ENCODE results near the gene ST6GAL1. TPM values are rescaled to one million over a fixed set of nuclear protein-coding genes. Genes with fewer than 3 reads are reported as not detected.

ST6GAL1 gene
- total and polyA plus RNA-seq, 2 experiments from 2014 or later = 17.6 to 65.1 TPM

DNA sequence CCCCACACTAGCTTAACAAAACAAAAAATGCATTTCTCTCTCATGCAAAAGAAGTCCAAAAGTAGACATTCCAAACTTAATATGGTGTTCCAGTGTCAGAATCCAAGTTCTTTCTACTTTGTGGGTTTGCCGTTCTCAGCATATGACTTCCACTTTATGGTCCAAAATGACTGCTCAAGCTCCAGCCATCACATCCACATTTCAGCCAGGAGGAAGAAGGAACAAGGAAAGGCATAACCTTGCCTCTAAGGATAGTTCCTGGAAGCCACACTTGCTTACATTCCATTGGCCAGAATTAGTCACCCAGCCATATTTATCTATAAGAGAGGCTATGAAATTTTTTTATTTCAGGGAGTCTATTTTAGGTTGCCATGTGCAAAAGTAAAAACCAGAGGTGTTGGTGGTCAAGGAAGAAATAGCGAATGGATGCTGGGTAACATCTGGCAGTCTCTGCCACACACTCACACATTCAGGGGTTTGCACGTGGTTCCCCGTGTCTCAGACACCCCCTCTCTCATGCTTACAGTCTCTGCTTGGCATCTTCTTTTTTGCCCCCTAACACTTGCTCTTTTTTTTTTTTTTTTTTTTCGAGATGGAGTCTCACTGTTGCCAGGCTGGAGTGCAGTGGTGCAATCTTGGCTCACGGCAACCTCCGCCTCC is 139.7 kb downstream of the ST6GAL1 start:
- no peak overlapping the region; the same call in 1 of the 2 replicates for H3K27ac Mint-ChIP-seq
- TF ChIP-seq, protein P1, sequence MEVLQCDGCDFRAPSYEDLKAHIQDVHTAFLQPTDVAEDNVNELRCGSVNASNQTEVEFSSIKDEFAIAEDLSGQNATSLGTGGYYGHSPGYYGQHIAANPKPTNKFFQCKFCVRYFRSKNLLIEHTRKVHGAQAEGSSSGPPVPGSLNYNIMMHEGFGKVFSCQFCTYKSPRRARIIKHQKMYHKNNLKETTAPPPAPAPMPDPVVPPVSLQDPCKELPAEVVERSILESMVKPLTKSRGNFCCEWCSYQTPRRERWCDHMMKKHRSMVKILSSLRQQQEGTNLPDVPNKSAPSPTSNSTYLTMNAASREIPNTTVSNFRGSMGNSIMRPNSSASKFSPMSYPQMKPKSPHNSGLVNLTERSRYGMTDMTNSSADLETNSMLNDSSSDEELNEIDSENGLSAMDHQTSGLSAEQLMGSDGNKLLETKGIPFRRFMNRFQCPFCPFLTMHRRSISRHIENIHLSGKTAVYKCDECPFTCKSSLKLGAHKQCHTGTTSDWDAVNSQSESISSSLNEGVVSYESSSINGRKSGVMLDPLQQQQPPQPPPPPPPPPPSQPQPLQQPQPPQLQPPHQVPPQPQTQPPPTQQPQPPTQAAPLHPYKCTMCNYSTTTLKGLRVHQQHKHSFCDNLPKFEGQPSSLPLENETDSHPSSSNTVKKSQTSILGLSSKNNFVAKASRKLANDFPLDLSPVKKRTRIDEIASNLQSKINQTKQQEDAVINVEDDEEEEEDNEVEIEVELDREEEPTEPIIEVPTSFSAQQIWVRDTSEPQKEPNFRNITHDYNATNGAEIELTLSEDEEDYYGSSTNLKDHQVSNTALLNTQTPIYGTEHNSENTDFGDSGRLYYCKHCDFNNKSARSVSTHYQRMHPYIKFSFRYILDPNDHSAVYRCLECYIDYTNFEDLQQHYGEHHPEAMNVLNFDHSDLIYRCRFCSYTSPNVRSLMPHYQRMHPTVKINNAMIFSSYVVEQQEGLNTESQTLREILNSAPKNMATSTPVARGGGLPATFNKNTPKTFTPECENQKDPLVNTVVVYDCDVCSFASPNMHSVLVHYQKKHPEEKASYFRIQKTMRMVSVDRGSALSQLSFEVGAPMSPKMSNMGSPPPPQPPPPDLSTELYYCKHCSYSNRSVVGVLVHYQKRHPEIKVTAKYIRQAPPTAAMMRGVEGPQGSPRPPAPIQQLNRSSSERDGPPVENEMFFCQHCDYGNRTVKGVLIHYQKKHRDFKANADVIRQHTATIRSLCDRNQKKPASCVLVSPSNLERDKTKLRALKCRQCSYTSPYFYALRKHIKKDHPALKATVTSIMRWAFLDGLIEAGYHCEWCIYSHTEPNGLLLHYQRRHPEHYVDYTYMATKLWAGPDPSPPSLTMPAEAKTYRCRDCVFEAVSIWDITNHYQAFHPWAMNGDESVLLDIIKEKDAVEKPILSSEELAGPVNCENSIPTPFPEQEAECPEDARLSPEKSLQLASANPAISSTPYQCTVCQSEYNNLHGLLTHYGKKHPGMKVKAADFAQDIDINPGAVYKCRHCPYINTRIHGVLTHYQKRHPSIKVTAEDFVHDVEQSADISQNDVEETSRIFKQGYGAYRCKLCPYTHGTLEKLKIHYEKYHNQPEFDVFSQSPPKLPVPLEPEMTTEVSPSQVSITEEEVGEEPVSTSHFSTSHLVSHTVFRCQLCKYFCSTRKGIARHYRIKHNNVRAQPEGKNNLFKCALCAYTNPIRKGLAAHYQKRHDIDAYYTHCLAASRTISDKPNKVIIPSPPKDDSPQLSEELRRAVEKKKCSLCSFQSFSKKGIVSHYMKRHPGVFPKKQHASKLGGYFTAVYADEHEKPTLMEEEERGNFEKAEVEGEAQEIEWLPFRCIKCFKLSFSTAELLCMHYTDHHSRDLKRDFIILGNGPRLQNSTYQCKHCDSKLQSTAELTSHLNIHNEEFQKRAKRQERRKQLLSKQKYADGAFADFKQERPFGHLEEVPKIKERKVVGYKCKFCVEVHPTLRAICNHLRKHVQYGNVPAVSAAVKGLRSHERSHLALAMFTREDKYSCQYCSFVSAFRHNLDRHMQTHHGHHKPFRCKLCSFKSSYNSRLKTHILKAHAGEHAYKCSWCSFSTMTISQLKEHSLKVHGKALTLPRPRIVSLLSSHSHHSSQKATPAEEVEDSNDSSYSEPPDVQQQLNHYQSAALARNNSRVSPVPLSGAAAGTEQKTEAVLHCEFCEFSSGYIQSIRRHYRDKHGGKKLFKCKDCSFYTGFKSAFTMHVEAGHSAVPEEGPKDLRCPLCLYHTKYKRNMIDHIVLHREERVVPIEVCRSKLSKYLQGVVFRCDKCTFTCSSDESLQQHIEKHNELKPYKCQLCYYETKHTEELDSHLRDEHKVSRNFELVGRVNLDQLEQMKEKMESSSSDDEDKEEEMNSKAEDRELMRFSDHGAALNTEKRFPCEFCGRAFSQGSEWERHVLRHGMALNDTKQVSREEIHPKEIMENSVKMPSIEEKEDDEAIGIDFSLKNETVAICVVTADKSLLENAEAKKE (CRISPR knock-in tag; IDR thresholded peaks at IDR 0.05) = no peak
- TF ChIP-seq CREB1 (CRISPR knock-in tag; IDR thresholded peaks at IDR 0.05; ENCODE audit: low read depth) = no peak
- TF ChIP-seq, protein P2, sequence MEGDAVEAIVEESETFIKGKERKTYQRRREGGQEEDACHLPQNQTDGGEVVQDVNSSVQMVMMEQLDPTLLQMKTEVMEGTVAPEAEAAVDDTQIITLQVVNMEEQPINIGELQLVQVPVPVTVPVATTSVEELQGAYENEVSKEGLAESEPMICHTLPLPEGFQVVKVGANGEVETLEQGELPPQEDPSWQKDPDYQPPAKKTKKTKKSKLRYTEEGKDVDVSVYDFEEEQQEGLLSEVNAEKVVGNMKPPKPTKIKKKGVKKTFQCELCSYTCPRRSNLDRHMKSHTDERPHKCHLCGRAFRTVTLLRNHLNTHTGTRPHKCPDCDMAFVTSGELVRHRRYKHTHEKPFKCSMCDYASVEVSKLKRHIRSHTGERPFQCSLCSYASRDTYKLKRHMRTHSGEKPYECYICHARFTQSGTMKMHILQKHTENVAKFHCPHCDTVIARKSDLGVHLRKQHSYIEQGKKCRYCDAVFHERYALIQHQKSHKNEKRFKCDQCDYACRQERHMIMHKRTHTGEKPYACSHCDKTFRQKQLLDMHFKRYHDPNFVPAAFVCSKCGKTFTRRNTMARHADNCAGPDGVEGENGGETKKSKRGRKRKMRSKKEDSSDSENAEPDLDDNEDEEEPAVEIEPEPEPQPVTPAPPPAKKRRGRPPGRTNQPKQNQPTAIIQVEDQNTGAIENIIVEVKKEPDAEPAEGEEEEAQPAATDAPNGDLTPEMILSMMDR (conservative IDR thresholded peaks at IDR 0.05; ENCODE audit: low read depth in 2 of 2) = no peak
- TF ChIP-seq JUNB (IDR thresholded peaks at IDR 0.05; ENCODE audit: unreplicated experiment) = no peak
- TF ChIP-seq ZNF114 (CRISPR knock-in tag; IDR thresholded peaks at IDR 0.05) = no peak
- TF ChIP-seq, protein P3, sequence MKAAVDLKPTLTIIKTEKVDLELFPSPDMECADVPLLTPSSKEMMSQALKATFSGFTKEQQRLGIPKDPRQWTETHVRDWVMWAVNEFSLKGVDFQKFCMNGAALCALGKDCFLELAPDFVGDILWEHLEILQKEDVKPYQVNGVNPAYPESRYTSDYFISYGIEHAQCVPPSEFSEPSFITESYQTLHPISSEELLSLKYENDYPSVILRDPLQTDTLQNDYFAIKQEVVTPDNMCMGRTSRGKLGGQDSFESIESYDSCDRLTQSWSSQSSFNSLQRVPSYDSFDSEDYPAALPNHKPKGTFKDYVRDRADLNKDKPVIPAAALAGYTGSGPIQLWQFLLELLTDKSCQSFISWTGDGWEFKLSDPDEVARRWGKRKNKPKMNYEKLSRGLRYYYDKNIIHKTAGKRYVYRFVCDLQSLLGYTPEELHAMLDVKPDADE (IDR thresholded peaks at IDR 0.05) = no peak
- no peak for TF ChIP-seq EZH2phosphoT487 (IDR thresholded peaks at IDR 0.05; ENCODE audit: unreplicated experiment)
- TF ChIP-seq ZNF331 (CRISPR knock-in tag; IDR thresholded peaks at IDR 0.05; ENCODE audit: low read depth) = no peak
- TF ChIP-seq STAT1 (IDR thresholded peaks at IDR 0.05; ENCODE audit: unreplicated experiment) = no peak
- TF ChIP-seq NANOG (IDR thresholded peaks at IDR 0.05; ENCODE audit: borderline replicate concordance) = no peak
- no peak for TF ChIP-seq EZH2 (IDR thresholded peaks at IDR 0.05; ENCODE audit: low read depth, unreplicated experiment)
- TF ChIP-seq POLR2AphosphoS5 (IDR thresholded peaks at IDR 0.05; ENCODE audit: low read depth) = no peak
- Histone ChIP-seq H3K36me3 (ENCODE audit: insufficient read depth) (peaks cover 4% of the 10 kb centered on the region), H3F3A (replicated peaks; ENCODE audit: low read depth) (peaks cover 2% of the 10 kb centered on the region; the same call in 1 of the 2 replicates), H3K79me2 (replicated peaks; ENCODE audit: insufficient read depth) (no peaks in the 10 kb centered on the region), H4K20me1 (replicated peaks; ENCODE audit: insufficient read depth) (peaks cover 2% of the 10 kb centered on the region), H3K4me2 (no peak overlapping the region), H3K27ac (ENCODE audit: low read depth) (no peak overlapping the region), H3K9me2 (ENCODE audit: insufficient read depth) (no peaks in the 10 kb centered on the region), H3K4me1 (ENCODE audit: insufficient read depth) (peaks cover 13% of the 10 kb centered on the region; the same call in 1 of the 2 replicates), H2AFZ (no peak overlapping the region), H3K4me3 (no peak overlapping the region), H3K27me3 (ENCODE audit: insufficient read depth) (no peaks in the 10 kb centered on the region)
- no peaks in the 10 kb centered on the region; the same call in 2 of the 3 replicates for H3K9me3 Mint-ChIP-seq
- H3K27me3 Mint-ChIP-seq (ENCODE audit: insufficient read depth, low read depth, poor library complexity) = peaks cover 9% of the 10 kb centered on the region
- no peak overlapping the region for H3K4me3 Mint-ChIP-seq
- ATAC-seq (no peak), DNase-seq (ENCODE audit: low spot score) (no peak)
- peaks cover 56% of the 10 kb centered on the region for H3K36me3 Mint-ChIP-seq (ENCODE audit: low read depth)
- peaks cover 22% of the 10 kb centered on the region; the same call in 2 of the 3 replicates for H3K4me1 Mint-ChIP-seq
